ENCODE results near the gene UBXN4.
"Not testable (repeated sequence)": the region's sequence is repeated elsewhere in the genome, so short reads cannot be mapped to it uniquely, and the experiment has no call there.

UBXN4 gene

GRCh38 chr2:135741395-135742324, at the start of gene UBXN4:
Gene UBXN4 (plus strand): TSS chr2:135741855. CDS start chr2:135741930, 75 bp downstream.
- peak; percentile 95 for DNase-seq

- no peak for DNase-seq
Observed at GRCh38 chr2:135694711-135695110, 46.9 kb upstream of the UBXN4 start.

GRCh38 chr2:135698838-135699237, 42.8 kb upstream of the UBXN4 start:
- no peak for DNase-seq

GRCh38 chr2:135701442-135701841, 40.2 kb upstream of the UBXN4 start:
- DNase-seq = no peak

- DNase-seq = no peak
Observed at GRCh38 chr2:135703300-135703699, 38.4 kb upstream of the UBXN4 start.

- DNase-seq = not testable (repeated sequence)
Observed at GRCh38 chr2:135704075-135704474, 37.6 kb upstream of the UBXN4 start.

GRCh38 chr2:135708159-135708558, 33.5 kb upstream of the UBXN4 start:
- DNase-seq = no peak

GRCh38 chr2:135709992-135710391, 31.7 kb upstream of the UBXN4 start:
- no peak for DNase-seq

- not testable (repeated sequence) for DNase-seq
Observed at GRCh38 chr2:135715086-135715485, 26.6 kb upstream of the UBXN4 start.

- DNase-seq = no peak
Observed at GRCh38 chr2:135728064-135728743, 13.5 kb upstream of the UBXN4 start.

GRCh38 chr2:135732561-135732960, 9.1 kb upstream of the UBXN4 start:
- DNase-seq = no peak

GRCh38 chr2:135733045-135733444, 8.6 kb upstream of the UBXN4 start:
- no peak for DNase-seq

- no peak for DNase-seq
Observed at GRCh38 chr2:135736546-135736945, 5.1 kb upstream of the UBXN4 start.

- DNase-seq = no peak
Observed at GRCh38 chr2:135740206-135740605, 1.4 kb upstream of the UBXN4 start.

GRCh38 chr2:135741043-135741394, 636 bp upstream of the UBXN4 start:
- no peak for DNase-seq

- DNase-seq = no peak
Observed at GRCh38 chr2:135742325-135742757, 686 bp downstream of the UBXN4 start.

- DNase-seq = no peak
Observed at GRCh38 chr2:135743860-135744259, 2.2 kb downstream of the UBXN4 start.

GRCh38 chr2:135744760-135745314, 3.2 kb downstream of the UBXN4 start:
- DNase-seq = no peak

- DNase-seq = no peak
Observed at GRCh38 chr2:135745545-135745944, 3.9 kb downstream of the UBXN4 start.

GRCh38 chr2:135755573-135755972, 13.9 kb downstream of the UBXN4 start:
- DNase-seq = no peak

GRCh38 chr2:135756692-135757091, 15.0 kb downstream of the UBXN4 start:
- DNase-seq = no peak

- no peak for DNase-seq
Observed at GRCh38 chr2:135762022-135762421, 20.4 kb downstream of the UBXN4 start.

GRCh38 chr2:135762530-135762929, 20.9 kb downstream of the UBXN4 start:
- no peak for DNase-seq

- DNase-seq = no peak
Observed at GRCh38 chr2:135768863-135769262, 27.2 kb downstream of the UBXN4 start.

Data from NCI-H2081 treated with DMSO at 0.1 percent for 48 hours (cell line).